HepG2 (cell line): Measurements from ENCODE around the gene CD209. TPM values are rescaled to one million over a fixed set of nuclear protein-coding genes. Genes with fewer than 3 reads are reported as not detected.

Source experiments
- KIAA2018 ChIP-seq: sonication (generic); formaldehyde crosslinking; IDR thresholded peaks from 2 replicates; pipeline ENCODE4 v1.5.0; 2020; ENCODE audit warnings: mild to moderate bottlenecking, missing genetic modification reagents, borderline replicate concordance
- MLXIP ChIP-seq: sonication (generic); formaldehyde crosslinking; IDR thresholded peaks from 2 replicates; pipeline ENCODE4 v1.9.0; 2021; ENCODE audit warnings: missing genetic modification reagents, borderline replicate concordance
- ZNF704 ChIP-seq: sonication (generic); formaldehyde crosslinking; IDR thresholded peaks from 2 replicates; pipeline ENCODE4 v1.8.1; 2023; ENCODE audit warnings: mild to moderate bottlenecking, inconsistent platforms, moderate library complexity, missing genetic modification reagents, borderline replicate concordance
- polyA plus RNA-seq, 8 experiments: library from polyadenylated mRNA; depleted of rRNA in 3 of 8; stranded (reverse) in 7 of 8; unstranded in 1 of 8; fragments of >200 nt; fragmentation: Illumina TruSeq in 4 of 8; extraction: Trizol in 4 of 8; gene quantifications; 2 replicates each; pipeline versions ENCODE4 v1.2.1 to v1.2.3, GENCODE V29; 2011 to 2016; ENCODE audit warnings: low read depth in 4 of 8, missing spikeins in 1 of 8, mixed read lengths in 1 of 8; ENCODE audit not compliant: insufficient read depth in 1 of 8
- total RNA-seq, 5 experiments: library from RNA; depleted of rRNA; stranded (reverse); fragments of >200 nt; fragmentation: Illumina TruSeq; extraction: Trizol; gene quantifications; 2 replicates each; pipeline ENCODE4 v1.2.3, GENCODE V29; 2016; ENCODE audit warnings: low read depth in 1 of 5
- TF ChIP-seq, protein P1 (sequence below): sonication (generic); formaldehyde crosslinking; IDR thresholded peaks from 2 replicates; pipeline ENCODE4 v1.5.0; 2020; ENCODE audit warnings: mild to moderate bottlenecking, missing genetic modification reagents

Gene CD209
- total and polyA plus RNA-seq, 2 of the 13 experiments (the other 11 are each of a cell fraction or from before 2014, with no cell fraction given): not detected

GRCh38 chr19:7731218-7731595, 16.1 kb downstream of the CD209 start (continued):
- no peak for TF ChIP-seq KIAA2018 (CRISPR knock-in tag)
- TF ChIP-seq ZNF704 (CRISPR knock-in tag): no peak
- TF ChIP-seq, protein P1, sequence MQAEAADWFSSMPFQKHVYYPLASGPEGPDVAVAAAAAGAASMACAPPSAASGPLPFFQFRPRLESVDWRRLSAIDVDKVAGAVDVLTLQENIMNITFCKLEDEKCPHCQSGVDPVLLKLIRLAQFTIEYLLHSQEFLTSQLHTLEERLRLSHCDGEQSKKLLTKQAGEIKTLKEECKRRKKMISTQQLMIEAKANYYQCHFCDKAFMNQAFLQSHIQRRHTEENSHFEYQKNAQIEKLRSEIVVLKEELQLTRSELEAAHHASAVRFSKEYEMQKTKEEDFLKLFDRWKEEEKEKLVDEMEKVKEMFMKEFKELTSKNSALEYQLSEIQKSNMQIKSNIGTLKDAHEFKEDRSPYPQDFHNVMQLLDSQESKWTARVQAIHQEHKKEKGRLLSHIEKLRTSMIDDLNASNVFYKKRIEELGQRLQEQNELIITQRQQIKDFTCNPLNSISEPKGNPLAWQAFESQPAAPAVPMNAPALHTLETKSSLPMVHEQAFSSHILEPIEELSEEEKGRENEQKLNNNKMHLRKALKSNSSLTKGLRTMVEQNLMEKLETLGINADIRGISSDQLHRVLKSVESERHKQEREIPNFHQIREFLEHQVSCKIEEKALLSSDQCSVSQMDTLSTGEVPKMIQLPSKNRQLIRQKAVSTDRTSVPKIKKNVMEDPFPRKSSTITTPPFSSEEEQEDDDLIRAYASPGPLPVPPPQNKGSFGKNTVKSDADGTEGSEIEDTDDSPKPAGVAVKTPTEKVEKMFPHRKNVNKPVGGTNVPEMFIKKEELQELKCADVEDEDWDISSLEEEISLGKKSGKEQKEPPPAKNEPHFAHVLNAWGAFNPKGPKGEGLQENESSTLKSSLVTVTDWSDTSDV: no peak
- TF ChIP-seq MLXIP (CRISPR knock-in tag): no peak
